Sigmoid colon (tissue), 3 donors: ENCODE results near the gene FARSB.

Experiments used
- POLR2A ChIP-seq, 2 donors: fragments of 450-650 bp; IDR thresholded peaks; one replicate each; pipeline ENCODE4 v1.6.1; 2016; ENCODE audit warnings: antibody characterized with exemption in 2 of 2, mild to moderate bottlenecking in 2 of 2, moderate library complexity in 2 of 2
- TF ChIP-seq, protein P1 (sequence below), 4 experiments: fragments of 450-650 bp in 3 of 4; fragments of 200-600 bp in 1 of 4; IDR thresholded peaks; one replicate each; pipeline ENCODE4 v1.5.1; 2016 to 2019; ENCODE audit warnings: antibody characterized with exemption in 4 of 4, mild to moderate bottlenecking in 3 of 4, moderate library complexity in 2 of 4

DNA sequence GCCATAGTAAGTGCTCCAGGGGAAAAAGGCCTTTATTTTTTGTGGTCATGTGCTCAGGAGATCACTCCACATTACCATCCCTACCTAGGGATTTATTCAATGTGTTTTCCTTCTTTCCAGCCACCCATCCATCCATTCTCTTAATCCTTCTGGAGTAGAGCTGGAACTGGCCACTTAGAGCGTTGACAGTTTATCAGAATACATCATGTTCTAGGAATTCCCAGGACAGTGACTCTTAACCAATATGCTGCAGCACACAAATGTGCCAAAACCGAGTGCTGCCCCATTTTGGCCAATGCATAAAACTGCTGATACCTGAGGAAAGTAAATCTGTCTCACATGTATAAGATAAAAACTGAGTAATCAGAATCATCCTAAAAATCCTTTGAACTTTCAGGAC lies 63.7 kb downstream of the FARSB start:
- TF ChIP-seq, protein P1, sequence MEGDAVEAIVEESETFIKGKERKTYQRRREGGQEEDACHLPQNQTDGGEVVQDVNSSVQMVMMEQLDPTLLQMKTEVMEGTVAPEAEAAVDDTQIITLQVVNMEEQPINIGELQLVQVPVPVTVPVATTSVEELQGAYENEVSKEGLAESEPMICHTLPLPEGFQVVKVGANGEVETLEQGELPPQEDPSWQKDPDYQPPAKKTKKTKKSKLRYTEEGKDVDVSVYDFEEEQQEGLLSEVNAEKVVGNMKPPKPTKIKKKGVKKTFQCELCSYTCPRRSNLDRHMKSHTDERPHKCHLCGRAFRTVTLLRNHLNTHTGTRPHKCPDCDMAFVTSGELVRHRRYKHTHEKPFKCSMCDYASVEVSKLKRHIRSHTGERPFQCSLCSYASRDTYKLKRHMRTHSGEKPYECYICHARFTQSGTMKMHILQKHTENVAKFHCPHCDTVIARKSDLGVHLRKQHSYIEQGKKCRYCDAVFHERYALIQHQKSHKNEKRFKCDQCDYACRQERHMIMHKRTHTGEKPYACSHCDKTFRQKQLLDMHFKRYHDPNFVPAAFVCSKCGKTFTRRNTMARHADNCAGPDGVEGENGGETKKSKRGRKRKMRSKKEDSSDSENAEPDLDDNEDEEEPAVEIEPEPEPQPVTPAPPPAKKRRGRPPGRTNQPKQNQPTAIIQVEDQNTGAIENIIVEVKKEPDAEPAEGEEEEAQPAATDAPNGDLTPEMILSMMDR (IDR thresholded peaks at IDR 0.05) = no peak
- no peak for TF ChIP-seq POLR2A (IDR thresholded peaks at IDR 0.05)
